Naive B cell (primary cell): ENCODE results near the gene CAPN13. TPM values are rescaled to one million over a fixed set of nuclear protein-coding genes. Genes with fewer than 3 reads are reported as not detected.
A peak's percentile ranks its signal among the peaks of the same experiment; 100 is the strongest.

Experiments
- ATAC-seq, 2 donors: fragments of 150-1000 bp; cut with Tn5 transposase; 2 replicates each; pipeline ENCODE4 v1.10.0; 2021; ENCODE audit warnings: low read depth in 2 of 2, mild to moderate bottlenecking in 2 of 2, moderate library complexity in 2 of 2
- DNase-seq: peaks from one replicate; pipeline ENCODE4 v3.0.0; 2022
- H3K27ac Mint-ChIP-seq, 6 donors: one replicate each; pipeline ENCODE4 v1.8.0; 2020 to 2022; ENCODE audit warnings: mild to moderate bottlenecking in 6 of 6, mixed read lengths in 6 of 6, moderate library complexity in 5 of 6, inconsistent platforms in 2 of 6
- H3K27me3 Mint-ChIP-seq, 3 donors: one replicate each; pipeline ENCODE4 v1.8.0; 2021 to 2022; ENCODE audit warnings: mixed read lengths in 3 of 3, mild to moderate bottlenecking in 1 of 3
- H3K36me3 Mint-ChIP-seq, 2 donors: one replicate each; pipeline ENCODE4 v1.8.0; 2020 to 2022; ENCODE audit warnings: mixed read lengths in 2 of 2, inconsistent platforms in 1 of 2, mild to moderate bottlenecking in 1 of 2
- H3K4me1 Mint-ChIP-seq, 3 donors: one replicate each; pipeline ENCODE4 v1.8.0; 2020 to 2022; ENCODE audit warnings: mixed read lengths in 3 of 3, inconsistent platforms in 1 of 3, mild to moderate bottlenecking in 1 of 3, moderate library complexity in 1 of 3
- H3K4me3 Mint-ChIP-seq, 8 donors: one replicate each; pipeline ENCODE4 v1.8.0; 2020 to 2022; ENCODE audit warnings: mild to moderate bottlenecking in 8 of 8, mixed read lengths in 8 of 8, moderate library complexity in 8 of 8, inconsistent platforms in 2 of 8
- H3K9me3 Mint-ChIP-seq, 7 donors: one replicate each; pipeline ENCODE4 v1.8.0; 2020 to 2022; ENCODE audit warnings: mixed read lengths in 7 of 7, mild to moderate bottlenecking in 5 of 7, inconsistent platforms in 2 of 7, moderate library complexity in 1 of 7
- polyA plus RNA-seq, 6 donors: library from polyadenylated mRNA; unstranded; fragments of 300-500 nt; fragmentation: Illumina TruSeq; gene quantifications; one replicate each; pipeline ENCODE4 v1.2.3, GENCODE V29; 2021; ENCODE audit warnings: low read depth in 6 of 6

The CAPN13 gene
- polyA plus RNA-seq, 6 donors from 2014 or later, result not detected

DNA sequence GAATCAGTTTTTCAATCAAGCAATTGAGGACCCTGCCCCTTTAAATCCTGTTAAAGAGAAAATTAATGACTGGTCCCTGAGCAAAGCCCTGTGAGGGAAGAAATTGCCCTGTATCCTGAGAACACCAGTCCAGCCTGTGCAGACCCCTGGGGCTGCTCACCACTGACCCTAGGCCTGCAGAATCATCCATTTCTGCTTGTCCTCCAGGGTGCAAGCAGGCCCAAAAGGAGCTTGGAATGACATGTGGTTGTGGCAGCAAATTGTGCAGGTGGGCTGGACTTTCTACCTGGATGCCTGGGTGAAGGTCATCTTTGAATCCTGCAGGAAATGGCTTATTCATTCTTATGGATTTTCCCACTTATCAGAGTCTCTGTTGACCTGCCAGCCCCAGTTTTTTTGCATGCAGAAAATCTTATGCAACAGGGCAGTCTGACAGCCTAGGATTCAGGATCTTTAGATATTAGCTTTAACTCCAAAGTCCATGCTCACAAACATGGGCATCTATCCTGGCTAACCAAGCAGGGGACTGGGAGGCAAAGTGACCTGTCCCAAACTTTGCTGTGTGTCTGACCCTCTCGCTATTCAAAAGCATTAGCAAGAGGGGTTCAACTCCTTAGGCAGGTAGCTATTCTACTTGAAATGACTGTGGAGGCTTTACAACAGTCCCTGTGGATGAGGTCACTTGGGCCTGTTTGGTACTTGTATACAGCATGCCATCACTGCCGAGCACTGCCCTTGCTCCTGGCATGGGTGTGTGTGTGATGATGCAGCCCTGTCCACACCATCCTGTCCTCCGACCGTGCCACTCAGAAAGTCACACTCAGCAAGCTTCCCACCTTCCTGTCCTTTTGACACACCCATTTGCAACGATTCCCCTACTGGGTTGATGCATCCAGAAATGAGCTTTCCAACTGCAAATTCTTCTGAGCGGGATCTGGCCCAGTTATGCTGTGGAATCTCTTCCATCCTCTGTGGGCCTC is 85.3 kb downstream of the CAPN13 start:
- ATAC-seq, result no peak
- H3K4me3 Mint-ChIP-seq, result no peak overlapping the region
- H3K9me3 Mint-ChIP-seq, result peaks cover 0 to 4% (median 0%) of the 10 kb centered on the region in 7 donors
- no peak for DNase-seq
- no peaks in the 10 kb centered on the region for H3K4me1 Mint-ChIP-seq
- H3K36me3 Mint-ChIP-seq, result no peaks in the 10 kb centered on the region
- H3K27me3 Mint-ChIP-seq, result peaks cover 5 to 14% (median 8%) of the 10 kb centered on the region in 3 donors
- H3K27ac Mint-ChIP-seq, result no peak overlapping the region

DNA sequence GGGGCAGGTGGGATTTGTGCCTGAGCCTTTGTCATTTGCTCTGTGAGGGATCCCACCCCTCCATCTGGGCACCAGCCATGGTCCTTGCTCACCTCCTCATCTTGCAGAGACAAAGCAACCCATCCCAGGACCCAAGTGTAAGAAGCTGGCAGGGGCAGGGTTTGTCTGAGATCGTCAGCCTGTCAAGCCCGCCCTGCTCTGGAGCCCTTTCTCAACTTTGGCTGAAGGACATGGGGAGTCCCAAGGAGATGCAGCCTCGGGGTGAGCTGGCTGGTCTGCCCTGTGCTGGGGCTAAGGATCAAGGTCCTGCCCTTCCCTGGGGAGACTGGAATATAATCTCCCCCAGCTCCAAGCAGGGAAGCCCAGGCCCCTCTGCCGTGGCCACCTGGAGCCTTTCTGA is 86.0 kb downstream of the CAPN13 start:
- Mint-ChIP-seq H3K4me3 (no peak overlapping the region), H3K4me1 (no peaks in the 10 kb centered on the region), H3K9me3 (peaks cover 0 to 4% (median 0%) of the 10 kb centered on the region in 7 donors), H3K36me3 (no peaks in the 10 kb centered on the region), H3K27me3 (peaks cover 5 to 14% (median 8%) of the 10 kb centered on the region in 3 donors), H3K27ac (no peak overlapping the region)
- DNase-seq, result no peak
- ATAC-seq, result no peak

DNA sequence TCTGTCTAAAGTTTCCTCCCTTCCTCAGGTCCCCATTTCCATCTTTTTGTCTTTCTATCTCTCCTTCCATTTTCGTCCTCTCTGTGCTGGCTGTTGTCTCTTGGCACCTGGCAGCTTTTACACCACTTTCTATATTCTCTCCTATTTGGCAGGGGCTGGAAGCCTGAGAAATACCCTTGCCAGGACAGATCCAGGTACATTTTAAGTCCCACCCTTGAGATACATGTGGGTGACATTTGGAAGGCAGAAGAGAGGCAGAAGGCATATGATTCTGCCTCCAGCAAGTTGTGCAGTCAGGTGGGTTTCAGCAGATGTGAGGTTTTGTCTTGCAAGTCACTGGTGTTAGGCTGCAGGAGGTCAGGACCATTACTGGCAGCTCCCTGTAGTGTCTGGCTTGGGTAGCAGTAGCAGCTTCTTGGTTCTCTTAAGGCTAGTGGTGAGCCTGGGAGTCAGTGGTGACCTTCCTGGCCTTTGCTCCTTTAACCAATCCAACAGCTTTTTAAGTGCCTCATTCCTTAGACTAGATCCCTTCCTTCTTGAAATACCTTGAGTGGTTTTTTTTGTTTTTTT is 90.1 kb downstream of the CAPN13 start:
- peaks cover 0 to under 1% (median 0%) of the 10 kb centered on the region in 3 donors for H3K27me3 Mint-ChIP-seq
- no peaks in the 10 kb centered on the region for H3K36me3 Mint-ChIP-seq
- ATAC-seq (no peak), DNase-seq (no peak)
- H3K27ac Mint-ChIP-seq, result peak overlapping the region in 2 of 6 donors; percentile 28 to 38
- peak overlapping the region in 1 of 8 donors; percentile 8 for H3K4me3 Mint-ChIP-seq
- H3K4me1 Mint-ChIP-seq, result peaks cover 0 to 17% (median 5%) of the 10 kb centered on the region in 3 donors
- H3K9me3 Mint-ChIP-seq, result peaks cover 0 to 4% (median 0%) of the 10 kb centered on the region in 7 donors

DNA sequence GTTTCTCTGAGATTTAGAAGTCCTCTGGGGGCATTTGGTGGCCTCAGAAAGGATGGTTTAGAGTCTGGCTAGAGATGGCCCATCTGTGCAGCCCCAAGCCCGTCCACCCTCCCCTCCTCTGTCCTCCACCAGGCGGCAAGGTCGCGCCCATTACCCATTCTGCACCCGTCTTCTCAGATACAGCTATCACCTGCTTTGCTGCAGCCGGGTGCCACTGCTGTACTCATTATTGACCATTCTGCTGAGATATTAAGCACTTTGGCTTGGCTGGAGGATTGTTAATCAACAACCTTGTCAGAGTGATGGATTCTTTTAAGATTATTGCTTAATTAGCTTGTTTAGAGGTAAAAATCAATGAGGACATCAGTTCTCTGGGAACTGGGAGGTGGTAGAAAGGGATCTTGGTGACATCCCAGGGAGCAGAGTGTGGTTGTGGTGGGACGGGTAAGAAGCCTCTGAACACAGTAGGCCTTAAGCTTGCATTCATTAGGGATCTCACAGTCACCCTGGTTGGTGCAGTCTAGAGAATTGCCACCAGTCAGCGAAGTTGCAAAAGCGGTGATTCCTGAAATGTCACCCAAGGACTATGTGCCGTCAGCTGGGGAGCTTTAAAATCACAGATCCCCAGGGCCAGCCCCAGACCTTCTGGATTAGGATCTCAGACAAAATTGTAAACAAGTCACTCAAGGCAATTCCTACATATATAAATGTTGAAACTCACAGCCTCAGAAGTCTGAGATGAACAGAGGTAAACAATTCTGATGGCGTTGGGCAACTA is 90.9 kb downstream of the CAPN13 start:
- ATAC-seq (no peak), DNase-seq (no peak)
- H3K4me3 Mint-ChIP-seq, result no peak overlapping the region
- peaks cover 0 to 4% (median 0%) of the 10 kb centered on the region in 7 donors for H3K9me3 Mint-ChIP-seq
- peaks cover 4 to 20% (median 10%) of the 10 kb centered on the region in 3 donors for H3K4me1 Mint-ChIP-seq
- no peaks in the 10 kb centered on the region for H3K36me3 Mint-ChIP-seq
- no peaks in the 10 kb centered on the region for H3K27me3 Mint-ChIP-seq
- no peak overlapping the region for H3K27ac Mint-ChIP-seq

DNA sequence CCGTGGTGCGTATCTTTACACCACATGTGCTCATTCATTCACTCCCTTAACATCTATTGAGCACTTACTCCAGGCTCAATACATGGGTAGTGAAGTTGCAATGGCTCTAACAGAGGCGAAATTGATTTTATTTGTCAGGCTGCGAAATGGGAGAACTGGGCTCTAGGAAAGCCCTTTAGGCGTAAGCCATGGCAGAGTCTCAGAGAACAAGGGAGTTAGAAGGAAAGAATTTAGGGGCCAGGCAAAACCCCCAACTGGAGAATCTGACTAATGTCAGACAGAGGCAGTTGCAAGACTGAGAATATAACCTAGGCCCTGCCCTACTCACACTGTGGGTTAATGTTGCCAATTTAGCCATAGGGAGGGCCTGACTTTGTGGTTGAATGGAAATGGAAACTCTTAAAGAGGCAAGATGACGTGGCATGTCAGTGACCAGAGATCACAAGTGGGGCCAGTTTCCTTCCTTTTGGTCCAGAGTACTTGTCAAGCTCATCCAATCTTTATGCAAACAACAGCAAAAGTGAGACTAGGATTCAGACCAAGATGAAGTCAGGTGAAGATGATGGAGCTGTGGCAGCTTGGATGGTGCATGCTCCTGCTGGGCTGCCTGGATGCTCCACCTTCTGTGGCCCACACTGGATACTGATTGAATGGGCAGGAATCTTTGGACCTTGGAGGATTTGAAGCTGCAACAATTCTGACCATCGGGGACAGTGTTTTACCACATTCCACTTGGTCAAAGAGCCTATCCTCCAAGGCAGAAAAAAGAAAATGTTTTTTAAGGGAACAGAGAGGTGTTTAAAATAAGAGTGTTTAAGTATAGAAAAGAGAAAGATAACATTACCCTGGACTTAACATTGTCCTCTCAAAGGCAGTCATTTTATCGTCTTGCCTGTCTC is 92.2 kb downstream of the CAPN13 start:
- H3K4me3 Mint-ChIP-seq, result no peak overlapping the region
- DNase-seq (no peak), ATAC-seq (no peak)
- H3K27ac Mint-ChIP-seq, result no peak overlapping the region
- no peaks in the 10 kb centered on the region for H3K27me3 Mint-ChIP-seq
- peaks cover 0 to 4% (median 0%) of the 10 kb centered on the region in 7 donors for H3K9me3 Mint-ChIP-seq
- no peaks in the 10 kb centered on the region for H3K36me3 Mint-ChIP-seq
- H3K4me1 Mint-ChIP-seq, result peaks cover 4 to 20% (median 10%) of the 10 kb centered on the region in 3 donors

DNA sequence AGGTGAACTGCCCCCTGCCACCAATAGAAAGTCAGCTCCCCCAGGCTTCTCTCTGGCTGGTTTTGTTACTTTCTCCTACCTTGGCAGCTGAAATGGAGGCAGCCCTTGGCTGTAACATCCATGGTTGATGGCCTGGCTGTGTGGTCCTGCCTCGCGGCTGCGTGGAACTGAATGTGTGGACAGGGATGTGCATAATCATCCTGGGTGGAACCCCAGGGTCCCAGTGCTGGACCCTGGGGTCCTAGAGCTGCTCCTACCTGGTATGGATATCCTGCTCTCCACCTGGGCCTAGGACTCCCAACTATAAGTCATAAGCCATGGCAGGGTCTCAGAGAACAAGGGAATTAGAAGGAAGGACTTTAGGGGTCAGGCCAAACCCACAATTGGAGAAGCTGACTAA is 93.5 kb downstream of the CAPN13 start:
- no peaks in the 10 kb centered on the region for H3K27me3 Mint-ChIP-seq
- no peak overlapping the region for H3K4me3 Mint-ChIP-seq
- DNase-seq (no peak), ATAC-seq (no peak)
- H3K9me3 Mint-ChIP-seq, result peaks cover 0 to under 1% (median 0%) of the 10 kb centered on the region in 7 donors
- H3K36me3 Mint-ChIP-seq, result no peaks in the 10 kb centered on the region
- H3K27ac Mint-ChIP-seq, result peak overlapping the region in 1 of 6 donors; percentile 39
- H3K4me1 Mint-ChIP-seq, result peaks cover 4 to 20% (median 10%) of the 10 kb centered on the region in 3 donors

DNA sequence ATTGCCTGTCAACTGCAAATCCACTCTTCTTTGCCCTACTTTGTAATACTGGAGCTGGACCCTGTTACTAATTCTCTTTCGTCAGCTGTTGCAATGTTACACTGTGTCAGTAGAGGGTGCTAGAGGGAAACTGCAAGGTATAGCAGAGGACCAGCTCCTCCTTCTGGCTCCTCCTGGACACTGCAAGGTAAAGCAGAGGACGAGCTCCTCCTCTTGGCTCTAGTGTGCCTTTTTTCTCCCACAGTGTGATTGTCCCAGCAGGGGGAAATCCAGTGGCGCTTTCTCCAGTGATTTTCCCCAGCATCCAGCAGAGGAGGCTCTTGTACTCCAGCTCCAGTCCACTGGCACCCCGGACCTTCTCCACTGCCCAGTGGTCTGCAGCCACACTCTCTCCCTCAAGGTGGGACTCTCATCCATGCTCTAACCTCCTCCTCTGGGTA is 95.6 kb downstream of the CAPN13 start:
- H3K27ac Mint-ChIP-seq, result no peak overlapping the region
- H3K4me1 Mint-ChIP-seq, result peaks cover 9 to 24% (median 17%) of the 10 kb centered on the region in 3 donors
- ATAC-seq (peak; percentile 70), DNase-seq (peak; percentile 86)
- no peaks in the 10 kb centered on the region for H3K27me3 Mint-ChIP-seq
- no peaks in the 10 kb centered on the region for H3K9me3 Mint-ChIP-seq
- H3K4me3 Mint-ChIP-seq, result no peak overlapping the region
- H3K36me3 Mint-ChIP-seq, result no peaks in the 10 kb centered on the region

DNA sequence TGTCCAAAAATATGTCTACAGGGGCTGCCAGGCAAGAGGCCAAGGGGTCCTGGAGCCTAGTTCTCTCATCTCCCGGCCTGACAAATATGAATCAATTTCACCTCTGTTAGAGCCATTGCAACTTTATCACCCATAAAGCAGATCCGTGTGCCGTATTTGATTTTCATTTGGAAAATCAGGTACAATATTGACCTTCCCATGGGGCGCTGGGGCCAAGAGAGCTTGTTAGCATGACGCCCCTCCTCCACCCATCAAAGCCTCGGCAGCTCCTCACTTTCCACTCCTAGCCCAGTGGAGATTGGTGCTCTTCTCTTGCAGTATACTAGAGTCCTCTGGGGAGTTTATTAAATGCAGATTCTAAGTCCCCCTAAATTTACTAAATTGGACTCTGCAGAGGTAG is 96.8 kb downstream of the CAPN13 start:
- Mint-ChIP-seq H3K27ac (no peak overlapping the region), H3K36me3 (no peaks in the 10 kb centered on the region), H3K9me3 (no peaks in the 10 kb centered on the region), H3K27me3 (peaks cover 0 to 2% (median 0%) of the 10 kb centered on the region in 3 donors), H3K4me1 (peaks cover 9 to 26% (median 25%) of the 10 kb centered on the region in 3 donors), H3K4me3 (no peak overlapping the region)
- ATAC-seq, result no peak
- DNase-seq, result no peak

DNA sequence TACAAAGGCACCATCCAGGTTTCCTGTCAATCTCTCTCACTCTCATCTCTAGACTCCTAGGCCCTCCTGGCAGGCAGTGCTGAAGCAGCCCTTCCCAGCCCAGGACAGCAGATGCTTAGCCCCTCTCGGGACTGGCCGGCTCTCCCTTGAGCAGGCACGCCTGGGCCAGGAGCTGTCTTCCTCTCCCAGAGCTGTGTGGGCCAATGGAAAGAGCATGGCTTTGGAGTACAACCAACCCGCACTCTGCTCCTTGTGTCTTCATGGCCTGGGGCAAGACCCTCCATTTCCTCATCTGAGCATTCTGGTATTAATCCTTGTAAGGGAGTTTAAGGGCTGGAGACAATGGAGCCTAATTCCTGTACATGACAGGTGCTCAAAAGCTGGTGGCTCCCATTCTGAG is 97.2 kb downstream of the CAPN13 start:
- no peak for ATAC-seq
- Mint-ChIP-seq H3K9me3 (no peaks in the 10 kb centered on the region), H3K4me3 (no peak overlapping the region), H3K27ac (no peak overlapping the region), H3K27me3 (peaks cover 0 to 6% (median 0%) of the 10 kb centered on the region in 3 donors), H3K36me3 (no peaks in the 10 kb centered on the region), H3K4me1 (peaks cover 9 to 26% (median 25%) of the 10 kb centered on the region in 3 donors)
- DNase-seq, result no peak

DNA sequence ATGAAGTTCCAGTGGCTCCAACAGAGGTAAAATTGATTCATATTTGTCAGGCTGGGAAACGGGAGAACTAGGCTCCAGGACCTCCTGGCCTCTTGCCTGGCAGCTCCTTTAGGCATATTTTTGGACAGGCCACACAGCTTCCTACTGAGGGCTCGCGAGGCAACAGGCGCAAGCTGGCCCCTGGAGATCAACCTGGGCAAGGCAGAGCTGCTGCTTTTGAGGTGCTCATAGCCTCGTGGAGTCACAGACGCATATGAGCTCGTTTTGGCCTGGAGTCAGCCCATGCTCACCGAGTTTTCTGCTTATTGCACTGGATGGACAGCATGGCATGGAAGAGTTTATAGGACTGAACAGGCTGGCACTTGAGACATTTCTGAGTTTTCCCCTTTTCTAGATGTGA is 97.7 kb downstream of the CAPN13 start:
- Mint-ChIP-seq H3K9me3 (no peaks in the 10 kb centered on the region), H3K4me3 (no peak overlapping the region), H3K4me1 (peaks cover 9 to 26% (median 25%) of the 10 kb centered on the region in 3 donors), H3K36me3 (no peaks in the 10 kb centered on the region), H3K27me3 (peaks cover 0 to 7% (median 0%) of the 10 kb centered on the region in 3 donors), H3K27ac (peak overlapping the region in 1 of 6 donors; percentile 49)
- no peak for DNase-seq
- ATAC-seq, result no peak

DNA sequence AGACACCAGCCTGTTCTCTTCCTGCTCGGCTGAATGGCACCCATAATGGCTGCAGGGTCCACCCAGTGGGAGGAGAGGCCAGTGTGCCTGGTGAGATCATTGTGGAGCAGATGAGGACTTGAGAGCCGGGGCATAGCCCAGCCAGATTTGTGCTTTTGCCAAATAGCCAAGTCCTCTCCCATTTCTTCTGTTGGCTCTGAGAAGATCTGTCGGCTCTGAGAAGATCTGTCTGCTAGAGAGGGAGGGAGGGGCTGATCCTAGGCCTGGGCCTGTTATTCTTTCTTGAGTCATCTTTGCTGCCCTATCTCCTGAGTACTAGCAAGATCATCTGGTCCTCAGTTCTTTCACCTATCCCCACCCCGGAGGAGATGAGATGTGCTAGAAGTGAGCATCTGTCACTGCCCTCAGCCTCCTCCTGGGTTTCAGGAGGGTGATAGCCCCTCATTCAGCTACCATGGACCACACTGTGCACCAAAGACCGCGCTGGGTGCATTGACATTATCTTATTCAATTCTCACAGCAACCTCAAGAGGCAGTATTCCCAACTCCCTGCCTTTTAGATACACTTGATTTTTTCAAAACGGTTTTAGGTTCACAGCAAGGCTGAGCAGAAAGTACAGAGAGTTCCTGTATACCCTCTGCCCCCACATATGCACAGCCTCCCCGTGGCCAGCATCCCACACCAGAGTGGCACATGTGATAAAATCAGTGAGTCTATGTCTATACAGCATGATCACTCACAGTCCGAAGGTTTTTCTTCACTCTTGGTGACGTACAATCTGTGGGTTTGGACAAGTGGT is 98.6 kb downstream of the CAPN13 start:
- Mint-ChIP-seq H3K9me3 (peaks cover 0 to 6% (median 0%) of the 10 kb centered on the region in 7 donors), H3K27me3 (peaks cover 0 to 7% (median 0%) of the 10 kb centered on the region in 3 donors), H3K4me1 (peaks cover 9 to 25% (median 22%) of the 10 kb centered on the region in 3 donors), H3K27ac (peak overlapping the region in 1 of 6 donors; percentile 11), H3K4me3 (no peak overlapping the region), H3K36me3 (peaks cover 0 to 7% of the 10 kb centered on the region in 2 donors)
- no peak for DNase-seq
- no peak for ATAC-seq
